Fibroblast of mammary gland (primary cell): Measurements from ENCODE around the gene PRLR.
A peak's percentile ranks its signal among the peaks of the same experiment; 100 is the strongest.
"Not testable (repeated sequence)": the region's sequence is repeated elsewhere in the genome, so short reads cannot be mapped to it uniquely, and the experiment has no call there.

Experiments used
- DNase-seq: peaks from one replicate; pipeline ENCODE4 v3.0.0-alpha.2; 2010; ENCODE audit warnings: low read depth
- H3K4me3 ChIP-seq: 2 replicates; pipeline ENCODE4 v1.5.1; 2011; ENCODE audit warnings: low read depth, mild to moderate bottlenecking, low read length, moderate library complexity; ENCODE audit not compliant: control insufficient read depth
- TF ChIP-seq, protein P1 (sequence below): conservative IDR thresholded peaks from 2 replicates; pipeline ENCODE4 v1.5.1; 2011; ENCODE audit warnings: low read depth, low read length, inconsistent platforms; ENCODE audit not compliant: control insufficient read depth, insufficient read depth

PRLR gene

DNA sequence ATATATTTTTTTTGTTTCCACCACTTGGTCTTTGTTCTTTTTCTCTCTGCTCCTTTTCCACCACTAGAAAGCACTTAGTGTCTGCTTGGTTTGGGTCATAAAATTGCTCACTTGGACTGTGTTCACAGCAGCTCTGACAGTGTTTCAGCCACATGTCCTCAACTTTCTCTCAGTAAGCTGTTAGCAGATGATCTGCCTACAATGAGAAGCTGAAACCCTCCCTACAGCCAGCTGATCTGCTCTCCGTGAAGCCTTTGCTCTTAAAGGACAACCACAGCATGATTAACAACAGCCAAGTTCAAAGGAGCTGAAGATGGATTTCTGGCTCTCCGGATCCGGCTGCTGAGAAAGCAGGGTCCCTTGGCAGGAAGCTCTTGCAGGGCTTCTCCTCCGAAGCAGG lies 31.6 kb downstream of the PRLR start:
- TF ChIP-seq, protein P1, sequence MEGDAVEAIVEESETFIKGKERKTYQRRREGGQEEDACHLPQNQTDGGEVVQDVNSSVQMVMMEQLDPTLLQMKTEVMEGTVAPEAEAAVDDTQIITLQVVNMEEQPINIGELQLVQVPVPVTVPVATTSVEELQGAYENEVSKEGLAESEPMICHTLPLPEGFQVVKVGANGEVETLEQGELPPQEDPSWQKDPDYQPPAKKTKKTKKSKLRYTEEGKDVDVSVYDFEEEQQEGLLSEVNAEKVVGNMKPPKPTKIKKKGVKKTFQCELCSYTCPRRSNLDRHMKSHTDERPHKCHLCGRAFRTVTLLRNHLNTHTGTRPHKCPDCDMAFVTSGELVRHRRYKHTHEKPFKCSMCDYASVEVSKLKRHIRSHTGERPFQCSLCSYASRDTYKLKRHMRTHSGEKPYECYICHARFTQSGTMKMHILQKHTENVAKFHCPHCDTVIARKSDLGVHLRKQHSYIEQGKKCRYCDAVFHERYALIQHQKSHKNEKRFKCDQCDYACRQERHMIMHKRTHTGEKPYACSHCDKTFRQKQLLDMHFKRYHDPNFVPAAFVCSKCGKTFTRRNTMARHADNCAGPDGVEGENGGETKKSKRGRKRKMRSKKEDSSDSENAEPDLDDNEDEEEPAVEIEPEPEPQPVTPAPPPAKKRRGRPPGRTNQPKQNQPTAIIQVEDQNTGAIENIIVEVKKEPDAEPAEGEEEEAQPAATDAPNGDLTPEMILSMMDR = no peak
- no peak overlapping the region for H3K4me3 ChIP-seq
- peak; percentile 57 for DNase-seq

GRCh38 chr5:35198075-35198474 lies 32.2 kb downstream of the PRLR start:
- peak; percentile 85 for DNase-seq

DNA sequence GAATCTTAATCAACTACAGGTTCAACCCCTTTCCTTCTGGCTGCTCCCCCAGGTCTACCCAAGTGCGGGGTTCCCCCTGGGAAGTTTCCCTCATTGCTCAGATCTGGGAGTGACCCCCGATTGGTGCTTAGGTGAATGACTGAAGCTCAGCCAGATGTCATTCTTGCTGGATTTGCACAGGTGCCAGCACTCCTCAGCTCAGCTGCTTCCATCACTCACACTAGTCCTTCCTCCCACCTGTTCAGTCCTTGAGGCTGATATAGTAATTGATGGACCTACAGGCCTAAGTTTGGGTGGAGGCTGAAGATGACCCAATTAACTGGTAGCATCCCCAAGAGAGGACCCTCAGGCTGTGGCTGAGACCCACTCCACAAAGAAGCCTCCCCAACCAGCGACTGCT lies 32.9 kb downstream of the PRLR start:
- no peak overlapping the region for H3K4me3 ChIP-seq
- TF ChIP-seq, protein P1 = no peak
- no peak for DNase-seq

More at GRCh38 chr5:35198075-35198474, 32.2 kb downstream of the PRLR start:
- no peak overlapping the region for H3K4me3 ChIP-seq
- TF ChIP-seq, protein P1 = no peak

- TF ChIP-seq, protein P1 = no peak
- DNase-seq = no peak
- H3K4me3 ChIP-seq = no peak overlapping the region
These were observed 34.8 kb downstream of the PRLR start for GRCh38 chr5:35195472-35195852.

DNA sequence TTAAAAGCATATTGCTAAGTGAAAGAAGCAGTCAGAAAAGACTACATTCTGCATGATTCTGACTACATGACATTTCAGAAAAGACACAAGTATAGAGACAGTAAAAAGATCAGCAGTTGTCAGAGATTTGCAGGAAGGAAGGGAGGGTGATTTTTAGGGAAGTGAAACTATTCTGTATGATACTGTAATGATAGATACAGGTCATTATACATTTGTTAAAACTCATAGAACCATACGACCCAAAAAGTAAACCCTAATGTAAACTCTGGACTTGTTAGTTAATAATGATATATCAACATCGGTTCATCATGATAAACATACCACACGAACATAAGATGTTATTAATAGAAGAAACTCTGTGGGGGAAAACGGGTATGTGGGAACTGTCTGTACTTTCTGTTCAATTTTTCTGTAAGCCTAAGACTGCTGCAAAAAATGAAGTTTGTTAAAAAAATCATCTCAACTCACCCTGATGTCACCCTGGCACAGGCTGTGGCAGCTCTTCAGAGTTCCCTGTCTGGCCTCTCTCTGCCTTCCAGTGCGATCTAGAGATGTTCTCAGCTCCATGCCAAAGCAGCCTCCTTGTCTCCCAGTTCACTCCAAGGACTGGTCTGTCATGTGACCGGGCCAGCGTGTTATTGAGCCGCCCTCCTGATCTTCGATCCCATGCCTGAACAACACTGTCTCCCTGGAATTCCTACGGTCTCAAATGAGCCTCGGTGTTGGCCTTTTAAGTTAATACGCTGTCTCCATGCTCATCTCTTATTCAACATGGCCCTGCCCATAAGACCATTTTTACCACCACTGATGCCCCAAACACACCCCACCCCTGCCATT lies 35.4 kb downstream of the PRLR start:
- TF ChIP-seq, protein P1 = no peak
- no peak overlapping the region for H3K4me3 ChIP-seq
- no peak for DNase-seq

DNA sequence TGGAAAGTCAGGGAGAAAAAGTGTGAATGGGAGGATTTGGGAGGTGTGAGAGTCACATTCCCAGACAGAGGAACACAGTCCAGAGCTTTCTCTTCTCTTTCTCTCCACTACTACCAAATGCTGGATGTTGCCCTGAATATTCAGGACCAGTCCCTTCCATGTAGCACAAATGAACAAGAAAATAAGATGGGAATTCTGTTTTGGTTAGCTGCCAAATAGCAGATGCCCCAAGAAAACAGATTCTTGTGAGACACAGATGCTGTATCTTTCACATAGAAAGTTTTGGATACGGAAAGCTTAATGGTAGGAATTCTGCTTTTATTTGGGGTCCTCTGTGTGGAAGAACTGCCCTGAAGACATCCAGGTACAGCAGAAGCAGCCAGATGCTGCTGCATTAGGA lies 37.8 kb downstream of the PRLR start:
- no peak overlapping the region for H3K4me3 ChIP-seq
- TF ChIP-seq, protein P1 = no peak
- no peak for DNase-seq

GRCh38 chr5:35189801-35190200 lies 40.5 kb downstream of the PRLR start:
- not testable (repeated sequence) for H3K4me3 ChIP-seq, DNase-seq
